Smooth muscle cell (in vitro differentiated cells): ENCODE measurements around the gene RASSF5. TPM values are rescaled to one million over a fixed set of nuclear protein-coding genes. Genes with fewer than 3 reads are reported as not detected.

Experiments used
- DNase-seq: peaks from one replicate; lab custom pipeline; 2025; ENCODE audit not compliant: unreplicated experiment; lab: John Stamatoyannopoulos, UW
- H2AFZ ChIP-seq: fragments of 200-600 bp; sonication (generic); 2 replicates; pipeline ENCODE4 v1.6.0; 2016; ENCODE audit warnings: antibody characterized with exemption, low read depth, mild to moderate bottlenecking
- H3F3A ChIP-seq: fragments of 200-600 bp; sonication (generic); 2 replicates; pipeline ENCODE4 v1.6.0; 2017; ENCODE audit warnings: antibody characterized with exemption, low read depth
- H3K27ac ChIP-seq: fragments of 200-600 bp; sonication (generic); 2 replicates; pipeline ENCODE4 v1.5.1; 2016; ENCODE audit warnings: low read depth, mild to moderate bottlenecking
- H3K27me3 ChIP-seq: fragments of 200-600 bp; sonication (generic); 2 replicates; pipeline ENCODE4 v1.6.1; 2016; ENCODE audit warnings: low read depth, mild to moderate bottlenecking
- H3K36me3 ChIP-seq: fragments of 200-600 bp; sonication (generic); 2 replicates; pipeline ENCODE4 v1.5.1; 2016; ENCODE audit warnings: low read depth
- H3K4me1 ChIP-seq: fragments of 200-600 bp; sonication (generic); 2 replicates; pipeline ENCODE4 v1.5.1; 2016; ENCODE audit warnings: low read depth
- H3K4me2 ChIP-seq: fragments of 200-600 bp; sonication (generic); 2 replicates; pipeline ENCODE4 v1.6.0; 2016; ENCODE audit warnings: mild to moderate bottlenecking
- H3K4me3 ChIP-seq: fragments of 200-600 bp; sonication (generic); 2 replicates; pipeline ENCODE4 v1.5.1; 2016; ENCODE audit warnings: mild to moderate bottlenecking
- H3K79me2 ChIP-seq: fragments of 200-600 bp; sonication (generic); 2 replicates; pipeline ENCODE4 v1.6.0; 2016; ENCODE audit warnings: low read depth, mild to moderate bottlenecking
- H3K9ac ChIP-seq: fragments of 200-600 bp; sonication (generic); 2 replicates; pipeline ENCODE4 v1.6.0; 2016; ENCODE audit warnings: low read depth
- H3K9me3 ChIP-seq: fragments of 200-600 bp; sonication (generic); replicated peaks from 2 replicates; pipeline ENCODE4 v1.5.1; 2016; ENCODE audit warnings: low read depth
- H4K20me1 ChIP-seq: fragments of 200-600 bp; sonication (generic); 2 replicates; pipeline ENCODE4 v1.6.0; 2016; ENCODE audit warnings: low read depth
- CTCF ChIP-seq: fragments of 200-600 bp; sonication (generic); IDR thresholded peaks from 2 replicates; pipeline ENCODE4 v1.5.1; 2017; ENCODE audit warnings: borderline replicate concordance, mild to moderate bottlenecking, antibody characterized with exemption; ENCODE audit not compliant: insufficient read depth, poor library complexity, severe bottlenecking
- WGBS: methylation state at CpG from one replicate; pipeline ENCODE4 v1.1.7; 2016; ENCODE audit warnings: low lambda C conversion rate; 5-methylcytosine and 5-hydroxymethylcytosine counted together
- polyA plus RNA-seq: library from polyadenylated mRNA; unstranded; fragments of >200 nt; fragmentation: Nextera tagmentation; extraction: Ambion mirVana; gene quantifications from 2 replicates; pipeline ENCODE4 v1.2.1, GENCODE V29; 2016
- total RNA-seq: library from RNA; depleted of rRNA; stranded (reverse); fragments of >200 nt; gene quantifications from 2 replicates; pipeline ENCODE4 v1.2.3, GENCODE V29; 2014

Gene RASSF5
- total and polyA plus RNA-seq, 2 experiments from 2014 or later, result 2.6 to 3.3 TPM

GRCh38 chr1:206524739-206525364 is 17.5 kb downstream of the RASSF5 start:
- H3K36me3 ChIP-seq, result no peaks in the 10 kb centered on the region
- no peak overlapping the region for H3K4me2 ChIP-seq
- H3K9me3 ChIP-seq, result no peaks in the 10 kb centered on the region
- peaks cover 8% of the 10 kb centered on the region for H3K4me1 ChIP-seq
- no peaks in the 10 kb centered on the region for H3F3A ChIP-seq
- H3K79me2 ChIP-seq, result no peaks in the 10 kb centered on the region
- 83% methylated on average over 5 of the region's 5 CpGs for WGBS
- H3K27me3 ChIP-seq, result no peaks in the 10 kb centered on the region
- no peak overlapping the region for H3K27ac ChIP-seq
- H2AFZ ChIP-seq, result no peak overlapping the region
- no peaks in the 10 kb centered on the region for H4K20me1 ChIP-seq
- no peak for TF ChIP-seq CTCF
- H3K9ac ChIP-seq, result no peak overlapping the region
- H3K4me3 ChIP-seq, result no peak overlapping the region
- no peak for DNase-seq

DNA sequence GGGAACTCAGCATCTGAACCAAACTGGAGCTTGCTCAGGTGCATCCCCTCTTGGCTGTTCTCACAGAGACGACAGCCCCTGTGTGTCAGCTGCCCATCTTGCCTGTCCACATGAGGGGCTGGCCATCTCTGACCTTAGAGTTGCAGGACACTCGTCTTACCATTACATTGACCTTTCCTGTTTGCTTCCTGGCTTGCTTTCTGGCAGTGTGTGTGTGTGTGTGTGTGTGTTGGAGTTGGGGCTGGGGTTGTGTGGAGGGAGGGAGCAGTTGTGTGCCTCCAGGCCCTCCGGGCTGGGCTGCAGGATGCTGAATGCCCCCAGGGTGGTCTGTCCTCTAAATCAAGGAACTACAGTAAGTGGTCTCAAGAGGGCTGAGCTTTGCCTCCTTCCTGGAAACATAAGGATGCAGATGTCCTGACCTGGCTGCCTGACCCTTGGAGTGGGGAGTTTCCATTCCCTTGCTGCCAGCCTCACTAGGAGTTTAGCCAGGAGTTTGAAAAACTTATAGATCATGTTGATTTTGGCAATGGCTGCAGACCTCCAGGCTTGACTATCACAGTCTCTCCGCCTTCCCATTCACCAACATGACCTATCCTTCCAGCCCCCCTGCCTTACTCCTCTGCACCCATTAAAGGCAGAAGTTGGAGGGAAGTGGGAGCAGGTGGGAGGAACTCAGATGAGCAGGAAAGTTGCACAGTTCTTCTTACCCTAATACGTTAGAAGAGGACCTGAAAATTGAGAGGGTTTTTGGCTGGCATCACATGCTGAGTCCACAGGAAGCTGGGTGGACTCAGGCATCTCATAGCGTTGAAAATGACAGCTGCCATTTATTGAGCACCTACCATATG is 19.0 kb downstream of the RASSF5 start:
- no peak overlapping the region for H3K27ac ChIP-seq
- no peaks in the 10 kb centered on the region for H3K36me3 ChIP-seq
- H4K20me1 ChIP-seq, result no peaks in the 10 kb centered on the region
- no peak overlapping the region for H3K4me2 ChIP-seq
- TF ChIP-seq CTCF, result no peak
- peaks cover 8% of the 10 kb centered on the region for H3K4me1 ChIP-seq
- no peaks in the 10 kb centered on the region for H3F3A ChIP-seq
- WGBS, result 82% methylated on average over 6 of the region's 6 CpGs
- H2AFZ ChIP-seq, result no peak overlapping the region
- no peaks in the 10 kb centered on the region for H3K27me3 ChIP-seq
- H3K79me2 ChIP-seq, result no peaks in the 10 kb centered on the region
- DNase-seq, result no peak
- no peaks in the 10 kb centered on the region for H3K9me3 ChIP-seq
- H3K9ac ChIP-seq, result no peak overlapping the region
- no peak overlapping the region for H3K4me3 ChIP-seq

DNA sequence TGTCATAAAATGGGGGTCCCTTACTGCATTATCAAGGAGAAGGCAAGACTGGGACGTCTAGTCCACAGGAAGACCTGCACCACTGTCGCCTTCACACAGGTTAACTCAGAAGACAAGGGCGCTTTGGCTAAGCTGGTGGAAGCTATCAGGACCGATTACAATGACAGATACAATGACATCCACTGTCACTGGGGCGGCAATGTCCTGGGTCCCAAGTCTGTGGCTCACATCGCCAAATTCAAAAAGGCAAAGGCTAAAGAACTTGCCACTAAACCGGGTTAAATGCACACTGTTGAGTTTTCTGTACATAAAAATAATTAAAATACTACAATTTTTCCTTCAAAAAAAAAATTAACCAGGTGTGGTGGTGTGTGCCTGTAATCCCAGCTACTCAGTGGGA is 22.1 kb downstream of the RASSF5 start:
- no peak overlapping the region for H3K4me3 ChIP-seq

More for the DNA sequence above, 22.1 kb downstream of the RASSF5 start:
- Histone ChIP-seq H3K9me3 (no peaks in the 10 kb centered on the region), H3F3A (no peaks in the 10 kb centered on the region), H3K27me3 (no peaks in the 10 kb centered on the region), H3K4me1 (no peaks in the 10 kb centered on the region), H3K36me3 (no peaks in the 10 kb centered on the region), H3K9ac (no peak overlapping the region), H3K4me2 (no peak overlapping the region), H3K27ac (no peak overlapping the region), H2AFZ (no peak overlapping the region), H3K79me2 (no peaks in the 10 kb centered on the region), H4K20me1 (no peaks in the 10 kb centered on the region)
- WGBS, result 91% methylated on average over 7 of the region's 7 CpGs
- no peak for DNase-seq
- no peak for TF ChIP-seq CTCF
